ENCODE data around the gene SLC25A23.
"Not testable (repeated sequence)": the region's sequence is repeated elsewhere in the genome, so short reads cannot be mapped to it uniquely, and the experiment has no call there.

Gene SLC25A23

GRCh38 chr19:6459262-6460098, at the start of gene SLC25A23:
TSS of gene SLC25A23 (minus strand) at chr19:6459792. CDS start at chr19:6459628, 164 bp downstream.
- DNase-seq = peak; percentile 66

GRCh38 chr19:6508028-6508771, 48.6 kb upstream of the SLC25A23 start:
- DNase-seq = not testable (repeated sequence)

- DNase-seq = no peak
Measured at GRCh38 chr19:6503407-6504201, 44.0 kb upstream of the SLC25A23 start.

- no peak for DNase-seq
Measured at GRCh38 chr19:6501740-6502648, 42.4 kb upstream of the SLC25A23 start, which contains the start of gene TUBB4A. TSS of gene TUBB4A (minus strand) at chr19:6502309. CDS start at chr19:6502212, 97 bp downstream.

GRCh38 chr19:6500837-6501739, 41.5 kb upstream of the SLC25A23 start:
- DNase-seq = no peak

GRCh38 chr19:6499052-6499790, 39.6 kb upstream of the SLC25A23 start:
- no peak for DNase-seq

- DNase-seq = no peak
Measured at GRCh38 chr19:6498294-6499036, 38.9 kb upstream of the SLC25A23 start.

GRCh38 chr19:6495947-6496346, 36.4 kb upstream of the SLC25A23 start:
- no peak for DNase-seq

- DNase-seq = no peak
Measured at GRCh38 chr19:6494438-6495036, 34.9 kb upstream of the SLC25A23 start.

GRCh38 chr19:6491802-6492592, 32.4 kb upstream of the SLC25A23 start:
- no peak for DNase-seq

GRCh38 chr19:6490134-6490533, 30.5 kb upstream of the SLC25A23 start:
- DNase-seq = no peak

- DNase-seq = no peak
Measured at GRCh38 chr19:6489278-6490061, 29.9 kb upstream of the SLC25A23 start.

- no peak for DNase-seq
Measured at GRCh38 chr19:6484831-6485230, 25.2 kb upstream of the SLC25A23 start.

GRCh38 chr19:6484230-6484629, 24.6 kb upstream of the SLC25A23 start:
- DNase-seq = no peak

GRCh38 chr19:6483235-6483634, 23.6 kb upstream of the SLC25A23 start:
- DNase-seq = no peak

- DNase-seq = no peak
Measured at GRCh38 chr19:6482343-6482686, 22.7 kb upstream of the SLC25A23 start.
